CD8-positive, alpha-beta memory T cell (primary cell): ENCODE measurements around the gene C1QTNF8. TPM values are rescaled to one million over a fixed set of nuclear protein-coding genes. Genes with fewer than 3 reads are reported as not detected.

Experiments
- CTCF ChIA-PET: fragments of 350-600 bp; sonication (Branson Sonifier 250); formaldehyde crosslinking; loops from one replicate; lab custom pipeline; 2021; ENCODE audit warnings: antibody characterized with exemption; lab: Charles Lee
- POLR2A ChIA-PET: fragments of 350-600 bp; sonication (Branson Sonifier 250); formaldehyde crosslinking; loops from one replicate; lab custom pipeline; 2021; ENCODE audit warnings: antibody characterized with exemption; lab: Charles Lee
- DNase-seq, 5 donors: peaks; one replicate each; pipeline versions ENCODE4 v3.0.0 to v3.0.0-alpha.2; 2020 to 2022; ENCODE audit warnings: mixed read lengths in 1 of 5
- H3K27ac ChIP-seq: one replicate; pipeline ENCODE4 v1.7.0; 2013; ENCODE audit warnings: low read depth, mild to moderate bottlenecking, low read length, moderate library complexity
- H3K27me3 ChIP-seq: 2 replicates; pipeline ENCODE4 v1.7.0; 2013; ENCODE audit warnings: low read length, mild to moderate bottlenecking; ENCODE audit not compliant: insufficient read depth, poor library complexity, severe bottlenecking
- H3K36me3 ChIP-seq: 2 replicates; pipeline ENCODE4 v1.7.0; 2013; ENCODE audit warnings: mild to moderate bottlenecking, low read length, moderate library complexity; ENCODE audit not compliant: insufficient read depth
- H3K4me1 ChIP-seq: 2 replicates; pipeline ENCODE4 v1.7.0; 2013; ENCODE audit warnings: mild to moderate bottlenecking, low read length, moderate library complexity; ENCODE audit not compliant: insufficient read depth
- H3K4me3 ChIP-seq: 2 replicates; pipeline ENCODE4 v1.7.0; 2013; ENCODE audit warnings: mild to moderate bottlenecking, low read length
- H3K9me3 ChIP-seq: 2 replicates; pipeline ENCODE4 v1.7.0; 2013; ENCODE audit warnings: mild to moderate bottlenecking, low read length
- H3K27ac Mint-ChIP-seq, 8 donors: one replicate each; pipeline ENCODE4 v1.8.0; 2020 to 2021; ENCODE audit warnings: mixed read lengths in 8 of 8, mild to moderate bottlenecking in 6 of 8, inconsistent platforms in 3 of 8, moderate library complexity in 3 of 8
- H3K27me3 Mint-ChIP-seq, 2 donors: one replicate each; pipeline ENCODE4 v1.8.0; 2020 to 2021; ENCODE audit warnings: mixed read lengths in 2 of 2, mild to moderate bottlenecking in 1 of 2, moderate library complexity in 1 of 2
- H3K36me3 Mint-ChIP-seq, 3 donors: one replicate each; pipeline ENCODE4 v1.8.0; 2020 to 2021; ENCODE audit warnings: mixed read lengths in 3 of 3, inconsistent platforms in 1 of 3, mild to moderate bottlenecking in 1 of 3
- H3K4me1 Mint-ChIP-seq, 3 donors: one replicate each; pipeline ENCODE4 v1.8.0; 2020 to 2021; ENCODE audit warnings: mixed read lengths in 3 of 3, inconsistent platforms in 1 of 3, mild to moderate bottlenecking in 1 of 3
- H3K4me3 Mint-ChIP-seq, 7 donors: one replicate each; pipeline ENCODE4 v1.8.0; 2020 to 2021; ENCODE audit warnings: mixed read lengths in 7 of 7, mild to moderate bottlenecking in 6 of 7, moderate library complexity in 4 of 7, inconsistent platforms in 2 of 7
- H3K9me3 Mint-ChIP-seq, 5 donors: one replicate each; pipeline ENCODE4 v1.8.0; 2020 to 2022; ENCODE audit warnings: mixed read lengths in 5 of 5, mild to moderate bottlenecking in 3 of 5, moderate library complexity in 2 of 5, inconsistent platforms in 1 of 5
- polyA plus RNA-seq: library from polyadenylated mRNA; unstranded; fragments of 300-500 nt; fragmentation: Illumina TruSeq; gene quantifications from one replicate; pipeline ENCODE4 v1.2.3, GENCODE V29; 2021
- total RNA-seq, 2 experiments: library from RNA; stranded (reverse); gene quantifications; one replicate each; pipeline ENCODE4 v1.2.3, GENCODE V29; 2021

C1QTNF8 gene
- total and polyA plus RNA-seq, 3 experiments from 2014 or later: not detected

DNA sequence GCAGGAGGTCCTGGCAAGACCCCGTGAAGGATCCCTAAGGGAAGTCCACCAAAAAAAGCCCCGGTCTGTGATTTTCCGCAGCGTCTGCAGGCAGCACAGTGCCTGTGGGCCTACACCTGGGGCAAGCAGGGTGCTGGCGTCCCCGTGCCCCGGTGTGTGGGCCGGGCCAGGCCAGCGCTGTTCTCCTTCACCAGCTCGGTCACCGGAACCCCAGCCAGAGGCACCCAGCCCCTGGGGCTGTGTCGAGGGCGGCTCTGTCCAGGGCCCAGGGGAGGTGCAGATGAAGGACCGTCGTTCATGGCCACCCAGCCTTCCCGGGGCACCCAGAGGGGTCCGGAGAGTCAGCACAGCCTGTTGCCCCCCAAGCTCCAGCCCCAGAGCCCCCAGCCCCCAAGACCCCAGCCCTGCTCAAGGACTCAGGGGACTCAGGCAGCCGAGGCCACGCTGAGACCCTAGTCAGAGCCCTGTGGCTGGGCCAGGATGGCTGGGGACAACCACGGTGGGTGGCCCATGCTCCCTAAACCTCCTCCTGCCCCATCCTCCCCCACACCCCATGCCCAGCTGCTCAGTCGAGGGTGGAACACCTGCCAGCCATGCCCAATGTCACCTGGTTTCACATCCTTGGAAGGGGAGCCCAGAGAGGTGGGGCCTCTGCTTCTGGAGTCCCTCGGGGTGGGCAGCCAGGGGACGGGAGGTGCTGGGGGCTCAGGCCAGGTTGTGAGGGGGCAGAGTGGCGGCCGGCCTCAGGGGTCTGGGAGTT is 5.7 kb upstream of the C1QTNF8 start:
- no peaks in the 10 kb centered on the region for H3K4me1 ChIP-seq

DNA sequence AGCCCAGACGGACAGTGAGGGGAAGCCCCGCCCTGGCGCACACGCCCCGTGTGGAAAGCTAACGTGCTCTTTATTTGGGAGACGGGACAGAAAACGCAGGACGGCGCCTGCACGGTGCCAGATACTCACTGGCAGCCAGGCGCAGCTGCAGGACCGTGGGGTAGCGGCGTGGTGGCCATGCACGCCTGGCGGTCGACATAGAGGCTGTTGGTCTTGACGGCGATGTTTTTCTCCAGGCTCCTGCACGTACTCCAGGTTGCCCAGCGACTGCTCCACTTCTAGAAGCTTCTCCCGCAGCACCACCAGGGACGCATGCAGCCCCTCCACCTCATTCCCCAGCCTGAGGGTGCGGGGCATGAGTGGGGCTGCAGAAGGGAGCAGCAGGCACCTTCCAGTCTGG is 5.1 kb upstream of the C1QTNF8 start:
- H3K27me3 Mint-ChIP-seq: peaks cover 3 to 5% of the 10 kb centered on the region in 2 donors
- no peaks in the 10 kb centered on the region for H3K9me3 Mint-ChIP-seq
- Histone ChIP-seq H3K27ac (no peak overlapping the region), H3K4me3 (no peak overlapping the region), H3K4me1 (no peaks in the 10 kb centered on the region), H3K36me3 (no peaks in the 10 kb centered on the region), H3K9me3 (no peaks in the 10 kb centered on the region), H3K27me3 (no peaks in the 10 kb centered on the region)
- peak overlapping the region in 1 of 7 donors; percentile 48 for H3K4me3 Mint-ChIP-seq
- DNase-seq: no peak
- H3K4me1 Mint-ChIP-seq: no peaks in the 10 kb centered on the region
- no peaks in the 10 kb centered on the region for H3K36me3 Mint-ChIP-seq
- POLR2A ChIA-PET: no interaction called here
- CTCF ChIA-PET: no interaction called here
- H3K27ac Mint-ChIP-seq: no peak overlapping the region

More for the DNA sequence above, 5.7 kb upstream of the C1QTNF8 start:
- Mint-ChIP-seq H3K36me3 (no peaks in the 10 kb centered on the region), H3K27ac (no peak overlapping the region), H3K4me3 (no peak overlapping the region), H3K27me3 (peaks cover 3 to 5% of the 10 kb centered on the region in 2 donors), H3K9me3 (no peaks in the 10 kb centered on the region), H3K4me1 (no peaks in the 10 kb centered on the region)
- H3K4me3 ChIP-seq: no peak overlapping the region
- H3K9me3 ChIP-seq: no peaks in the 10 kb centered on the region
- no peak for DNase-seq
- no peak overlapping the region for H3K27ac ChIP-seq
- no peaks in the 10 kb centered on the region for H3K27me3 ChIP-seq
- ChIA-PET POLR2A (no interaction called here), CTCF (no interaction called here)
- H3K36me3 ChIP-seq: no peaks in the 10 kb centered on the region

DNA sequence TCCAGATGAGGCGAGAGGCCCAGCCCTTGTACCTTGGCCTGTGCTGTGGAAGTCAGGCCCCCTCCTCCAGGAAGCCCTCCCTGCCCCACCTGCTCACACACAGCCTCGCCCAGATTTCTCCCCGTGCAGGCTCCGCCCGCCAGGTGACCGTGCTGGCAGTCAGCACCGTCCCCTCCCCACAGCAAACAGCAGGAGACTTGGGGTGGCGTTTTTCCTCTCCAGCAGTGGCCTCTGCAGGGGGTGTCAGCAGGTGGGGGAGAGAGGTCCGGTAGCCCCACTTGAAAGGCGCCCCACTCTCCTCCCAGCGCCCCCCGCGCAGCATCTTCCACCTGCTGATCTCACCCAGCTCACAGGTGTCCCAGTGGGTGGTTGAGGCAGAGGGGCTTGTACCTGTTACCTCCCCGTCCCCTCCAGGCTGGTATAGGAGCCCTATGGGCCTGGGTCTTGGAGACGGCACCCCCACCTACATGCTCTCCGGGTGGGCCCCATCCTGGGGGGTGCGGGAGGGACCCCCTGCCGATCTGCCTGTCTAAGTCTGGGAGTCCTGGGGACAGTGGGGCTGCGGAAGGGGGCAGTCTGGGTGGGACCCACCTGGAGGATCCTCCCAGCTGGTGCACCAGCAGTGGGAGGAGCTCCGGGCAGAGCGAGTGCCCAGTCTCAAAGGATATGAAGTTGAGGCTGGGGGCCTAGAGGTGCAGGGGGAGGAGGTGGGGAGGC is 4.2 kb upstream of the C1QTNF8 start:
- Histone ChIP-seq H3K4me3 (no peak overlapping the region), H3K27me3 (no peaks in the 10 kb centered on the region), H3K27ac (no peak overlapping the region), H3K9me3 (no peaks in the 10 kb centered on the region), H3K36me3 (no peaks in the 10 kb centered on the region), H3K4me1 (no peaks in the 10 kb centered on the region)
- no peaks in the 10 kb centered on the region for H3K4me1 Mint-ChIP-seq
- ChIA-PET CTCF (interaction anchor here (1.1 kb wide), 1 partner anchor 388 kb away, joined by 4 read pairs; no protein-coding TSS in a partner anchor), POLR2A (no interaction called here)
- DNase-seq: no peak
- no peak overlapping the region for H3K4me3 Mint-ChIP-seq
- H3K9me3 Mint-ChIP-seq: no peaks in the 10 kb centered on the region
- no peak overlapping the region for H3K27ac Mint-ChIP-seq
- peaks cover 3 to 5% of the 10 kb centered on the region in 2 donors for H3K27me3 Mint-ChIP-seq
- H3K36me3 Mint-ChIP-seq: no peaks in the 10 kb centered on the region

DNA sequence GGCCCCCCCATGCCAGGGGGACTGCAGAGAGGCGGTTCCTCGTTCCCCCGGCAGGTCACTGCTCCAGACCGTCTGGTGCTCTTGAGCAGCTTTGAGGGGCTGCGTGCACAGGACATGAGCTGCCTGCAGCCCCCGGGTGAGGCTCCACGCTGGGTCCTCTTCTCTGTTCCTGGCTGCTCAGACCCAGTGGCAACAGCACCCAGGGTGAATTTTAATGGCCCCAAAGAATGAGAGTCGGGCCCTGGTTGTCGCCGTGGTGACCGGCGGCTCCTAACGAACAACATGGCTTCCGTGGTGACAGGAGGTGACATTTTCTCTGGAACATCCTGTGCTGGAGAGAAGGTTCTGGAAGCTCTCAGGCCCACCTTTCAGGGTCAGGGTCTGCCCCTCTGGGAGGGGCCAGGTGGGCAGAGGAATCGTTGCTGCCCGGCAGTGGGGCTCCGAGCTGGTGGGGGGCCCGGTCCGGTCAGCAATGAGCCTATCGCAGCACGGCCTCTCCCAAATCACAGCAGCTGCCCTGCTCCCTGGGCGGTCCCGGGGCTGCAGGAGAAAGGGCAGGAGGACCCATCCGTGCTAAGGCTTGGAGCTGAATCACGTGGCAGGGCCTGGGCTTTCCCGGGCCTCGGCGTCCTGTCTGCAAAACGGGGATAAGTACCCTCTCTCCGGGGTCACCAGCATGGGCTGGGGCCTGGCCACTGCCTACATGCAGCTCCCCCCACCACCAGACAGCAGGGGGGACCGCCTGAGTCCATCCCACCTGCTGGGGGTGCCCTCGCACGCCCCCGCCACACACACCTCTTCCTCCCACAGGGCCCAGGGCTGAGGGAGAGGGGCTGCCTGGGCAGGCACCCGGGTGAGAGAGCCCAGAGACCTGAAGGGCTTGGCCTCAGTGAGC is 3.4 kb upstream of the C1QTNF8 start:
- H3K27me3 Mint-ChIP-seq: peaks cover 3 to 5% of the 10 kb centered on the region in 2 donors
- H3K4me3 ChIP-seq: no peak overlapping the region
- H3K27me3 ChIP-seq: no peaks in the 10 kb centered on the region
- H3K4me1 ChIP-seq: no peaks in the 10 kb centered on the region
- no peaks in the 10 kb centered on the region for H3K36me3 Mint-ChIP-seq
- no peaks in the 10 kb centered on the region for H3K36me3 ChIP-seq
- POLR2A ChIA-PET: no interaction called here
- H3K27ac Mint-ChIP-seq: no peak overlapping the region
- H3K27ac ChIP-seq: no peak overlapping the region
- H3K9me3 ChIP-seq: no peaks in the 10 kb centered on the region
- H3K4me1 Mint-ChIP-seq: no peaks in the 10 kb centered on the region
- CTCF ChIA-PET: interaction anchor here (1.1 kb wide), 1 partner anchor 387 kb away, joined by 4 read pairs; no protein-coding TSS in a partner anchor
- H3K4me3 Mint-ChIP-seq: no peak overlapping the region
- H3K9me3 Mint-ChIP-seq: no peaks in the 10 kb centered on the region
- no peak for DNase-seq

DNA sequence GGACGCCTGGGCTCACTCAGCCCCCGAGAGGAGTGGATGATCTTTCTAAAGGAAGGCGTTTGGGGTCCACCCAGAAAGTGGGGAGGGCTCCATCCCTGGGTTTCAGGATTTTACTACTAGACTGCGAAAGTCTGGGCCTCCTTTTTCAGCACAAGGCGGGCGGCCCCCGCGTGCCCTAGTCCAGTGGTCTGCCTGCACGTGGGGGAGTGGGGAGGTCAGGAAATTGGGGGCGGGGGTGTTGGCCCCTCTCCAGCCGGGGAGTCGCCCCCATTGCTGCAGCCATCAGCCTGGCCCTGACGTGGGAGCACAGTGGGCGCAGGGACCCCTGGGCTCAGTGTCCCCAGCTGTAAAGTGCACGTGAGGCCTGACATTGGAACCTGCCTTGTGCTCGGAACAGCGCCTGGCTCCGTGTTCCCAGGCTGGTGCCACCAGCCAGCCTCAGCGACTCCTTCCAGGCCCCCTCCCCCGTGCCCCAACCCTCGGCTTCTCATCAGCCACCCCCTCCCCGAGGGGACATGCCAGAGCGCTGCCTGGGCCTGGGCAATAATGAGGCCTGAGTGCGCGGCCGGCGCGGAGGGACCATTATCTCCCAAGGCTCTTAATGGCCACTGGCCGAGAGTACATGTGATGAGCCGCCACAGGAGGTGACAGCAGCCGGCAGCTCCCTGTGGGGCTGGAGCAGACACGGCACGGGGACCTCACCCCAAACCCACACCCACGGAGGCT is 2.4 kb upstream of the C1QTNF8 start:
- H3K36me3 Mint-ChIP-seq: no peaks in the 10 kb centered on the region
- no peak overlapping the region for H3K4me3 Mint-ChIP-seq
- CTCF ChIA-PET: no interaction called here
- no peaks in the 10 kb centered on the region for H3K9me3 Mint-ChIP-seq
- no peak for DNase-seq
- POLR2A ChIA-PET: no interaction called here
- Histone ChIP-seq H3K9me3 (no peaks in the 10 kb centered on the region), H3K4me1 (no peaks in the 10 kb centered on the region), H3K4me3 (no peak overlapping the region), H3K27ac (no peak overlapping the region), H3K36me3 (no peaks in the 10 kb centered on the region), H3K27me3 (no peaks in the 10 kb centered on the region)
- peak overlapping the region in 1 of 8 donors; percentile 57 for H3K27ac Mint-ChIP-seq
- H3K27me3 Mint-ChIP-seq: peaks cover 2 to 3% of the 10 kb centered on the region in 2 donors
- H3K4me1 Mint-ChIP-seq: peaks cover 0 to 1% (median 0%) of the 10 kb centered on the region in 3 donors

DNA sequence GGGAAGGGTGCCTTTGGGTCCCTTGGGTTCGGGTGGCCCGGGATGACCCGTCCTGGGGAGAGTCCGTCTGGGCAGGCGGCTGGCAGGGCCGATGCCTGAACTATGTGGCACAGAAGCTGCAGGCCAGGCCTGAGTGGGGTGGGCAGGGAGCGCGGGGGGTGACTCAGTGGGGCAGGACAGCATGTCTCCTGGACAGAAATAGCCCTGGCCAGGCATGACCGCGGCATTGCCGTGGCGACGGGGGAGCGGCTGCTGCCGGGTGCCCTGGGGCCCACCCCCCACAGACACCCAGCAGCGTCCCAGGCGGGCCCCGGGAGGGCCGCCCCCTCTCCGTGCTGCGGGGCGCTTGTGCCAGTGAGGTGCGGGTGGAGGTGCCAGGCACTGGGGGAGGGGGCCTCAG is 1.8 kb upstream of the C1QTNF8 start:
- peaks cover 2 to 3% of the 10 kb centered on the region in 2 donors for H3K27me3 Mint-ChIP-seq
- Histone ChIP-seq H3K27ac (no peak overlapping the region), H3K36me3 (no peaks in the 10 kb centered on the region), H3K9me3 (no peaks in the 10 kb centered on the region), H3K4me3 (no peak overlapping the region), H3K4me1 (no peaks in the 10 kb centered on the region), H3K27me3 (no peaks in the 10 kb centered on the region)
- ChIA-PET CTCF (no interaction called here), POLR2A (no interaction called here)
- H3K4me3 Mint-ChIP-seq: no peak overlapping the region
- H3K36me3 Mint-ChIP-seq: no peaks in the 10 kb centered on the region
- H3K4me1 Mint-ChIP-seq: peaks cover 0 to 2% (median 0%) of the 10 kb centered on the region in 3 donors
- DNase-seq: no peak
- H3K27ac Mint-ChIP-seq: no peak overlapping the region
- no peaks in the 10 kb centered on the region for H3K9me3 Mint-ChIP-seq

DNA sequence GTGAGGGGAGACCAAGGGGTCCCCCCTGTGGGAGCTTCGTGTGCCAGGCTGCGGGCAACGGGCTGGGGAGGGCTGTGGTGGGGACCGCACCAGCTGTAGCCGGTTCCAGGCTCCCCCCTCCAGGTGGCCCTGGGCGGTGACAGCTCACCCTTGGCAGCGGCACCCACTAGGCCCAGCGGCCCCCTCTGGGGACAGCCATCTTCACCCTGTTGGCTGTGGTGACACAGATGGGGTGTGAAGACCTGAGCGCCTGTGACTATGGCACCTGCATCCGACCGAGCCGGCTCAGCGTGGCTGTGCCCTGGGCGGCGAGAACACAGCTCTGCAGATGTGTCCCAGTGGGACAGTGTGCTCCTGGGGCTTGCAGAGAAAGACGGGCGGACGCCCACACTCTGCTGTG is 1.1 kb upstream of the C1QTNF8 start:
- DNase-seq: no peak
- Mint-ChIP-seq H3K27ac (peak overlapping the region in 1 of 8 donors; percentile 72), H3K36me3 (no peaks in the 10 kb centered on the region), H3K27me3 (peaks cover 2 to 3% of the 10 kb centered on the region in 2 donors), H3K4me3 (no peak overlapping the region), H3K9me3 (no peaks in the 10 kb centered on the region), H3K4me1 (peaks cover 0 to 2% (median 0%) of the 10 kb centered on the region in 3 donors)
- Histone ChIP-seq H3K27ac (no peak overlapping the region), H3K9me3 (no peaks in the 10 kb centered on the region), H3K4me3 (no peak overlapping the region), H3K4me1 (no peaks in the 10 kb centered on the region), H3K27me3 (no peaks in the 10 kb centered on the region), H3K36me3 (no peaks in the 10 kb centered on the region)
- ChIA-PET CTCF (no interaction called here), POLR2A (interaction anchor here (0.5 to 0.6 kb wide), 2 partner anchors 388 to 425 kb away, joined by 3 read pairs; no protein-coding TSS in a partner anchor)
